HG03378 (cell line): ENCODE results near the gene NPC1.

Source experiments
- ATAC-seq: cut with Tn5 transposase; IDR thresholded peaks from one replicate; pipeline ENCODE4 v1.9.1; 2021; ENCODE audit warnings: mild to moderate bottlenecking, moderate library complexity; ENCODE audit not compliant: unreplicated experiment

Gene NPC1

GRCh38 chr18:23550898-23551297 lies 35.4 kb downstream of the NPC1 start:
- no peak for ATAC-seq

- ATAC-seq: no peak
Measured at GRCh38 chr18:23548719-23549118, 37.6 kb downstream of the NPC1 start.

- no peak for ATAC-seq
Measured at GRCh38 chr18:23548275-23548674, 38.0 kb downstream of the NPC1 start.

DNA sequence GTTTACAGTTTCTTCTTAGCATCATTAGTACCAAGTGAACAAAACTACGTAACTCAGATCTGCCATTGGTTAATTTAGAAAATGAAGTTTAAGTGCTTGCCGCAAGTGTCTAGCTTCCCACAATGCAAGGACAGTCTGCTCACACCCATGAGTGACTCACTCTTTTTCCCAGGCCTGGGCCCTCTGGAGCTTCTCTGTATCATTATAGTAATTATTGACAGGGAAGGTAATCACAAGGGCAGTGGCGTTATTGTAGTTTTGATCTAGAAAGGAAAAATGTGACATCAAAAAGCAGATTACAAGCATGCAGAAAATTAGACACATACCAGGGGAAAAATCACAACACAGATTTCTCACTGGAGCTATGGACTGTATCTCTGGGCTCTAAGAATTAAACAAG lies 38.5 kb downstream of the NPC1 start:
- ATAC-seq: no peak

DNA sequence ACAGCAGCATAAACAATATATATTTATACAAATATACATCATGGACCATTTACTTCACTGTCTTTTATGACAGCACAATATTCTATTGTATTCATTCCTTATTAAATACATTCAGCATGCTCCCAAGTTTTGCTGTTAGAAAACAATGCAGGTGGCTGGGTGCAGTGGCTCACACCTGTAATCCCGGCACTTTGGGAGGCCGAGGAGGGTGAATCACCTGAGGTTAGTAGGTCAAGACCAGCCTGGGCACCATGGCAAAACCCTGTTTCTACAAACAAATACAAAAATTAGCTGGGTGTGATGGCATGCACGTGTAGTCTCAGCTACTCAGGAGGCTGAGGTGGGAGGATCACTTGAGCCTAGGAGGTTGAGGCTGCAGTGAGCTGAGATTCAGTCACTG lies 39.0 kb downstream of the NPC1 start:
- no peak for ATAC-seq

DNA sequence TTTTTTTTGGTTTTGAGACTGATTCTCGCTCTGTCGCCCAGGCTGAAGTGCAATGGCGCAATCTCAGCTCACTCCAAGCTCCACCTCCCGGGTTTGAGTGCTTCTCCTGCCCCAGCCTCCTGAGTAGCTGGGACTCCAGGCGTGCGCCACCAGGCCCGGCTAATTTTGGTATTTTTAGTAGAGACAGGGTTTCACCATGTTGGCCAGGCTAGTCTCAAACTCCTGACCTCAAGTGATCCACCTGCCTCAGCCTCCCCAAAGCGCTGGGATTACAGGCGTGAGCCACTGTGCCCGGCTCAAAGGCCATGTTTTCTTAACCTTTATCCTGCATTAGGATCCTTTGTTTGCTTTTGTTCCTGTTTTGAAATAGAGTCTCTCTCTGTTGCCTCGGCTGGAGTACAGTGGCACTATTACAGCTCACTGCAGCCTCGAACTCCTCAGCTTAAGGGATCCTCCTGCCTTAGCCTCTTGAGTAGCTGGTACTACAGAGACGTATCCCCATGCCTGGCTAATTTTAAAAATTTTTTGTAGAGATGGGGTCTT lies 41.0 kb downstream of the NPC1 start:
- no peak for ATAC-seq

GRCh38 chr18:23542461-23542860 lies 43.8 kb downstream of the NPC1 start:
- no peak for ATAC-seq

GRCh38 chr18:23541349-23542093 lies 44.8 kb downstream of the NPC1 start:
- no peak for ATAC-seq

DNA sequence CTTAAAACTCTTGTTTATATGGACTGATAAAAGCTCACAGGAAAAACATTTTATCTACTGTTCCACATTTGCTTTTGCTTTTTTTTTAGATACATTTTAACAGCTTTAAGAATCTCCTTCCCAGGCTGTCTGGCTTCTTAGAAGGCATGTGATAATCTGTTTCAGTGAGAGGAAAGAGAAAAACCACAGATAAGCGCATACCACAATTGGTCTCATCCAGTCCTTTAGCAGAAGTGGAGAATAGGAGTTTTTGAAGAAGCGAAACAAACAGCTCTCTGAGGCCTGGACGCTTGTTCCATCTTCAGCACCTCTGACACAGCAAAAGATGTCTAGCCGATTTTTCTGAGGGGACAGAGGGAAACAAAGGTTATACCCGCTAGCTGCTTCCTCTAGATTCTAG lies 45.4 kb downstream of the NPC1 start:
- peak; percentile 75 for ATAC-seq

- ATAC-seq: no peak
Measured at GRCh38 chr18:23539911-23540525, 46.3 kb downstream of the NPC1 start.

DNA sequence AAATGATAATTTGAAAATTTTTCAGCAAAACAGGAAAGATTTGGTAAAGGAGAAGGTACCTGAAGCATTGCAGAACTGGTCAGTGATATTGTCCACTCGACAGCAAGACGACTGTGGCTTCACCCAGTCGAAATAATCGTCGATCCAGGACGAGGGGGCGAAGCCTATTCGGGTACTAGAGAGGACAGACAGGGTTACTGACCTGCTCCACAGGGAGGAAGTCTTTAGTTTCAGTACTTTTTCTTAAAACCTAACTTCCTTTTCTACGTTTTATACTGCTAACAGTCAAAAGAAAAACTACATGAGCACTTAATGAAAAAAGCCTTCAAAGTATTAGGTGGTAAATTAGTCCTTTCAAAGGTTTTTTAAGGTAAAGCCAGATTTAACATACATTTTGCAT lies 47.0 kb downstream of the NPC1 start:
- ATAC-seq: no peak

- ATAC-seq: no peak
Measured at GRCh38 chr18:23538870-23539269, 47.4 kb downstream of the NPC1 start.

- ATAC-seq: no peak
Measured at GRCh38 chr18:23538001-23538400, 48.3 kb downstream of the NPC1 start.

GRCh38 chr18:23537274-23537673 lies 49.0 kb downstream of the NPC1 start:
- no peak for ATAC-seq

DNA sequence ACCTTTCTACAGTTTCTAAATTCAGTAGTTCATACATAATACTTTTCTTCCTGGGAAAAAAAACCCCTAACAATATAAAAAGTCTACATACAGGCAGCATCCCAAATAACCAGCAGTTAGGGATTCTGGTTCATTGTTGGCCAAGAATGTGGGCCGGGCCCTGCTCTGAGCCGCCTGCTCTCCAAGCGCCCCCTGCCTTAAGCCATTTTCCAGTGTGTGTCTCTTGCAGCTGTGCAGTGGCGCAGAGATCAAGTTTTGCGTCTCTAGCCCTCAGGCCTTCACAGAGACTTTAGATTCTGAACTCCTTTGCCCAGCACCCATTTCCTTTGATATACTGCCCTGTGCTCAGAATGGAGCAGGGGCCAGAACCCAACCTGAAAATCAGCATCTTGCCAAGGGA lies 50.1 kb downstream of the NPC1 start:
- no peak for ATAC-seq

- no peak for ATAC-seq
Measured at GRCh38 chr18:23534276-23534675, 52.0 kb downstream of the NPC1 start.

DNA sequence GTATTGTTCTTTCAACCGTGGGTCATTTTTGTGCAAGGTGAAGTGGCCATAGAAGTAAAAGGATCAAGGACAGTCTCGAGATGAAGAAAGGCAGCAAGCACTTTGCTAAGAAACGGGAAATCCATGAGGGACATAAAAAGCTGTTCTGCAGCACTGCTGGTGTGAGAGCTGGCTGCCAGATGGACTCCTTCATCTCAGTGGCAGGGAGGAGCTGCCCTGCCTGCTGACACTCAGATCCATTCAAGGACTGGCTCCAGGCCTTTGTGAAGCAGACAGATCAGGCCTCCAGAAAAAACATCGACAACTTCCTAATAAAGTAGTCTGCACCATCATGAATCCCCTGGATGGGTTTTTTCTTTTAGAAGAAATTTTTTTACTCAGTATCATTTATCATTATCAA lies 53.5 kb downstream of the NPC1 start:
- ATAC-seq: no peak

- ATAC-seq: no peak
Measured at GRCh38 chr18:23531912-23532311, 54.4 kb downstream of the NPC1 start.

- no peak for ATAC-seq
Measured at GRCh38 chr18:23530195-23530594, 56.1 kb downstream of the NPC1 start.

GRCh38 chr18:23529604-23530003 lies 56.7 kb downstream of the NPC1 start:
- ATAC-seq: no peak

DNA sequence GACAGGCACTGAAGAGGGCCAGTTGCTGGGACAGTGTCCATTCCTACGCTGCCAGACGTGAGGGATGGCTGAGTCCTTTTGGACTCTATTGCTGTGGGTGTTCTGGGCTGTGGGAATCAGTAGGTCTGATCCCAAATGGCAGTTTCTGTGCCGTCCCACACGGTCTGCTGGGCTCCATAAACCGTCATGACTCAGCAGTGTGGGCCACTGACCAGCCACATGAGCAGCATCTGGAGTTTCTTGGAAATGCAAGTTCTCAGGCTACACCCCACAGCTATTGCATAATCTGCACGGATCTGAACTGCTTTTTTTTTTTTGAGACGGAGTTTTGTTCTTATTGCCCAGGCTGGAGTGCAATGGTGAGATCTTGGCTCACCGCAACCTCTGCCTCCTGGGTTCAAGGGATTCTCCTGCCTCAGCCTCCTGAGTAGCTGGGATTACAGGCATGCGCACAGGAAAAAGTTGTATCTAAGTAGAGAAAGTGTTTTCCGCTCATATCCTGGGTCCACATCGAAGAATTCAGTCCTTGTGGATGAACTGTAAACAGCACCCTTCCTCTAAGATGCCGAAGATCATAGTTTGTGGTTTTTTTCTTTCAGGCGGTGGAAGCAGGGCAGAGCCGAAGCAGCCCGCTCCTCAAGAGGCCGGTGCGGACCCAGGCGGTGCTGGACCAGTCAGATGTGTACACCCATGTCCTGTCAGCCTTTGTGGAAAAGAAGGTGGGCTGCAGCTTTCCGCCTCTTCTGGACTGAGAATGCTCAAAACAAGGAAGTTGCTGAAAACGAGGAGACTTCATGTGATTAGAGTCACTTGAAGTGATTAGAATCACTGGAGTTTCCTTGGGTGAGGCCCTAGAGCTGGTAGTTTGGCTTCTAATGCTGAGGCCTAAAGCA lies 57.5 kb downstream of the NPC1 start:
- no peak for ATAC-seq
